GM18870 (cell line): Measurements from ENCODE around the gene CD300C.
"Not testable (repeated sequence)": the region's sequence is repeated elsewhere in the genome, so short reads cannot be mapped to it uniquely, and the experiment has no call there.

Source experiments
- ATAC-seq: cut with Tn5 transposase; IDR thresholded peaks from one replicate; pipeline ENCODE4 v1.9.1; 2021; ENCODE audit warnings: moderate library complexity; ENCODE audit not compliant: unreplicated experiment

The CD300C gene

DNA sequence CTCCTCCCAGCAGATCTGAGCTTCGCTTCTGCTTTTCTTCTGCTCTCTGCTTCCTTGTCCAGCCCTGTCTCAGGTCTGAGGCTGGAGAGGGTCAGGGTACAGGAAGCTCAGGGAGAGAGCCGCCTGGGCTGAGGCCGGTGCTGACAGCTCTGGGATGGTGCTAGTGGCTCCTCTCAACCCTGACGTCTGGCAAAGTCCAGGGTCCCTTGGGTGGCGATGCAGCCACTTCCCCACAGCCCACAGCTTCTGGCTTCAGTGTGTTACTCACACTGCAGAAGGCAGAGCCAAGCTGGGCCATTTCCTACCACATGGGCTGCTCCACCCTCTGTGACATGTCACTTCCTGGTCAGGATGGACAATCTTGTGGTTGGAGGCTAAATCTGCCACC is at the start of gene CD300C:
Gene CD300C (minus strand): TSS at position 273 of the 388 bp plus-strand sequence. CDS start 333 bp downstream, outside the sequence.
- ATAC-seq: no peak

DNA sequence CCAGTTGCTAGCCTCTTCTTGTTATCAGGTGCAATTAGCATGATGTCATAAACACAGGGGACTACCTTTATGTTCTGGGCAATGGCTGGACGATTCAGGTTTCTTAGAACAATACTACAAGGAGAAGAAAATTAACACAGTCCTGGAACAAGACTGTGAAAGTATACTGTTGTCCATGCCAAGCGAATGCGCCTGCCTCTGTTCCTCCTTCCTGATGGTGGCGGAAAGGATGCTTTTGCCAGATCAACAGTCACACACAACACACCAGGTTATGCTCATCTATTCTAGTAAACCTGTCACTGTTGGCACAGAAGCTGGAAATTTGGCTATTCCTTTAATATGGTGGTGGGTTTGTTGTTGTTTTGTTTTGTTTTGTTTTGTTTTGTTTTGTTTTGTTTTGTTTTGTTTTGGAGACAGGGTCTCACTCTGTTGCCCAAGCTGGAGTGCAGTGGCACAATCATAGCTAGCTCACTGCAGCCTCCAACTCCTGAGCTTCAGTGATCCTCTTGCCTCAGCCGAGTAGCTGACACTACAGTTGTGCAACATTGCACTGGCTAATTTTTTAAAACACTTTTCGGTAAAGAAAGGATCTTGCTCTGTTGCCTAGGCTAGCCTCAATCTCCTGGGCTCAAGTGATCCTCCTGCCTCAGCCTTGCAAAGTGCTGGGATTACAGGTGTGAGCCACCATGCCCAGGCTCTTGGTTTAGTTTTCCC is 49.3 kb upstream of the CD300C start:
- no peak for ATAC-seq

DNA sequence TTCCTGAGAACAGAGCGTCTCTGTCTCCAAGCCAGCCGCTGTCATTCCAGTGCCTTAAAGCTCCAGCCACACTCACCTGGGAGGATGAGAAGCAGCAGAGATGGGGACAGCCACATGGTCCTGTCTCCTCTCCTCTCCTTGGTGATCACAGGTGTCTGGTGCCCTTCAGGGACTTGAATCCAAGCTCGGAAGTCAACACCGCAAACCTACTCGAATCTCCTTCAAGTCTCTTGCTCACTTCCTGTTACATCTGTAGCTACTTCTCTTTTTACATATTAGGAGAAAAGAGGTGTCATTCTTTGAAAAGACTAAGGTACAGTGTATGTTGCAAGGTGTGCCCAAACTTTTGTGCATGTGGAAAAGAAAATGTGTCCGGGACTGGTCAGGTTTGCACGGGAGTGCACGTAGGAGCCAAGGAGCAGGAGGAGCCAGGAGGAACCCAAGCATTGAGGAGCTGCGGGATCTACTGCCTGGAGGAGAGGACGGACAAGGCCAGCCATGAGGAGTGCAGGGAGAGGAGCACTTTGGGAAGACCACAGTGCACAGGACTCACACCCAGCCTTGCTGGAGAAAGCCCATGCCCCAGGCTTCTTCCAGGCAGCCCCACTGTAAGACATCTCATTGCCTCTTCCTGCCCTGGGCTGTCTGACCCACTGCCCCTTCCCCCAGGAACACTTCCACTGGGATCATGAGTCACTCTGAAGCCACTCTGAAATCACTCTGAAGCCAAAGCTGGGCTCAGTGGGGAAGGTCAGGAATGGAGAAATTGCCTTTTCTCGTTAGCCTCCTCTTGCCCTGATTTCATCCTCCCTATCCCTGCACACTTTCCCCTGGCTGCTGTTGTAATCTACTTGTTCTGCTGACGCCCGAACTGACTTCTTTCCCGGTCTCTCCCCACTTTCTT is 46.4 kb upstream of the CD300C start, which contains the start of gene CD300LD:
Gene CD300LD (minus strand): TSS at position 197 of the 904 bp plus-strand sequence. CDS start 81 bp downstream, at position 116.
- ATAC-seq: no peak

DNA sequence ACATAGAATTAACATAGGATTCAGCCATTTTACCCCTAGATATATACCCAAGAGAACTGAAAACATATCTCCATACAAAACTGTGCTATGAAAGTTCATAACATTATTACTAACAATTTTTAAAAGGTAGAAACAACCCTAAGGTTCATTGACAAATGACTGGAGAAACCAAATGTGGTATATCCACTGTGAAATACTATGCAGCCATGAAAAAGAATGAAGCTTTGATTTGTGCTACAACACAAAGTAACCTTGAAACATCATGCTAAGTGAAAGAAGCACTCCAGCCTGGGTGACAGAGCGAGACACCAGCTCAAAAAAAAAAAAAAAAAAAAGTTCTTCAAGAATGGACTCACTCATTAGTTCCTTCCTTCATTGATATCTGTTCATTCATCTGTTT is 45.6 kb upstream of the CD300C start:
- no peak for ATAC-seq

DNA sequence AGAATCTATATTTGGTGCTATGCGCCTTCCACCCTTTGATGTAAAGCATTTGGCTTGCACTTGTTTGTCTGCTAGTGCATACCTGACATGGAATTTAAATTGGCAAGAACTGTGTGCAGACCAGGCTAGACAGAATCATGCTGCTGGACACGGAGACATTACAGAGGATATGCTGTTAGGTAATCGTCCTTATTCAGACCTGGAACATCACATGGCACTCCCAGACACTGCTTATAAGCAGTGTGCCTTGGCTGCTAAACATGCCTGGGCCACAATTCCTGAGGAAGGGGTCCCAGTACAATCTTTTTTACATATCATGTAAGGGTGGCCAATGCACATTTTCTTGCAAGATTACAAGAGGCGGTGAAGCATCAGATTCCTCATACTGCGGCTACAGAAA is 39.8 kb upstream of the CD300C start:
- no peak for ATAC-seq

DNA sequence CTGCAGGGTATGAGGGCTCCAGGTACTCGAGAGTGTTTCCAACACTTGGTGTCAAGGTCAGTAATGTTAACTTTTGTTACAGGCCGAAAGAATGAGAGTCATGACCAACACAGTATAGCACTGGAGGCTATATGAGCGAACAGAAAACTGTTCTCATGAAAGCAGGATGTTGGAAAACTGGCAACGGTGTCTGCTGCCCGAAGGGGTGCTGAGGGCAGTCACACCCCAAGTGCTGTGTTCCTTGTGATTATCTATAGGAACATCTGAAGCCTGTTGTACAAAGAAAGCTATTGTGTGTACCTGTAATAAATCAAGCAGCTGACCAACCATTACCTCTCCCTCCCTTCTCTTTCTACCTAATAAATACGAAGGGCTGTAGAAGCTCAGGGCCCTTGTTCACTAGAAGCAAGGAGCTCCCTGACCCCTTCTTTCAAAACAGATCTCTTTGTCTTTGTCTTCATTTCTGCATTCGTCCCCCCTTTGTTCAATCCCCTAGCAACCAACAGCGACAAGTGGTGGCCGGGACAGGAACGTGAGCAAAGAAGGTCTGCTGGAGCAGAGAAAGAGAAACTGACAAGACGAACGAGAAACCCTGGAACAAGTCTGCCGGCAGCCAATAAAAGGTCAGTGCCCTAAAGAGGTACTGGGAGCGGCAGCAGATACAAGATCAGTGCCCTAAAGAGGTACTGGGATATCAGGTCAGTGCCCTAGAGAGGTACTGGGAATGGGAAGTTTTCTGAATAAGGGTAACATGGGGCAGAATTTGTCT is 38.6 kb upstream of the CD300C start:
- no peak for ATAC-seq

DNA sequence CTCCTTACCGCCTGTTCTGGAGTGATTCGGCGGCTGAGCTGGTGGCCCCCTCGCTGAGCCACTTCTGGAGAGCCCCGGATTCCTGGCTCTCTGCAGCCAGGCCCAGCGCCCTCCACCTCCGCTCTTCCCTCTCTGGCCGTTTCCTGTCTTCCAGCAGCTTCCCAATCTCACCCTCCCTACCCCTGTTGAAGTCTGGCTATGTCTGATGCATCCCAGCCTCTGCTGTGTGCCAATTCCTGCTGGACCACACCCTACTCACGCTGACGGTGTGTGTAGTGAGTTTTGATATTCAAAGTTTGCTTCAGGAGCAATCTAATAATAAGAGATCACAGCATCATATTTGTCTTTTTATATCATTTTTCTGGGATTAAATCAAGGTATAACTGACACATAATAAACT is 36.7 kb upstream of the CD300C start:
- ATAC-seq: no peak

DNA sequence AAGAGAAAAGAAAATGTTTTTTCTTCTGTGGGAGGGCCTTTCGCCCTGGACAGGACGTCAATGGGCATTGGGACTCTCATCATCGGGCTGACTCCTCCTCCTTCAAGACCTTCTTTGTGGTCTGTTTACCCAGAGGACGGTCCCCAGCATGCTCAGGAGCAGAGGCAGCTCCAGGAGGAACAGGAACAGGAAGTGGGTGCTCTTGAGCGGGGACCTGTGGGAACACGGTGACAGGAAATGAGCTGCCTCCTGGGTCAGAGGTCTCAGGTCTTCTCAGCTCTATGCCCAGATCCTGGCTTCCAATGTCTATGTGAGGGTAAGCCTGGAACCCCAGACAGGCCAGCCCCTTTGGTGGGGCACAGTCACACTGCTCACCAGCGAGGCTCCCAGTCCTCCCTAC is 34.0 kb upstream of the CD300C start:
- ATAC-seq: no peak

DNA sequence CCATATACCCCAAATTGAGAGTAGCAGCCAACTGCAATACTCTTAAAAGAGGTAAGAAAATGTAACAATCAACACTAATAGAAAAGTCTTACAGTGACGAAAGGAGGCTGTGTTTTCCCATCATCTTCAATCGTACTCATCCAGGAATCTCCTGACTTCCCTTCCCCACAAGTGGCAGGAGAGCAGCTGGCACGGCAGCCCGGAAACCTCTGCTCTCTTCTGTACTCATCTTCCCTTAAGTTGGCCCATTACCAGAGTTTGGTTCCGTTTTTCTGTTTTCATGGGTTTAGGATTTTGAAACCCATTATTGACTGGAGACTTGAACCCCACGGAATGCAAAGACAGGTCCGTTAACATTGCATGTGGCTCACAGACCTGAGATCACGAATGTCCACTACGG is 33.1 kb upstream of the CD300C start:
- ATAC-seq: no peak

DNA sequence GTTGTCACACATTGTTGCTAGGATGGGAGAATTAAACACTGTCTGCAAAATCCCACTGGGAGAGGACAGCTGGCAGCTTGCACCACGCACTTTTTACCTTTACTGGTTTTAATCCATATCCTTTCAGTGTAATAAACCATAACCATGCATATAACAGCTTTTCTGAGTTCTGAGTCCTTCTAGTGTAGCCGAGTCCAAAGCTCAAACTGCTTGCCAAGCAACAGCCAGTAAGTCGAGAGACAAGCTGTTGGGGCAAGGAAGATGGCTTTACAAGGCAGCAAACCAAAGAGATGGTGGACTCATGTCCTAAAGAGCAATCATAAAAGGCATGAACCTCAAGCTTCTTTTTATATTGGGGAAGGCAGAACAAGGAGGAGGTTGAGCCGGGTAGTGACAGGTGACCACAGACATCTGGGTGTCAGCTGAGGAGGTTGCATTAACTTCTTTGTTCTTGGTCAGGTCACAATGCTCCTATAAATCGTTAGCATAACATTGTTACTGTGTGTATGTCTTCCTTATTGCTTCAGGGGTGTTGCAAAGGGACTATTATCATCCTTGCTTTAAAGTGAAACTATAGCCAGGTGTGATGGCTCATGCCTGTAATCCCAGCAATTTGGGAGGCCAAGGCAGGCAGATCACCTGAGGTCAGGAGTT is 28.7 kb upstream of the CD300C start:
- ATAC-seq: no peak

DNA sequence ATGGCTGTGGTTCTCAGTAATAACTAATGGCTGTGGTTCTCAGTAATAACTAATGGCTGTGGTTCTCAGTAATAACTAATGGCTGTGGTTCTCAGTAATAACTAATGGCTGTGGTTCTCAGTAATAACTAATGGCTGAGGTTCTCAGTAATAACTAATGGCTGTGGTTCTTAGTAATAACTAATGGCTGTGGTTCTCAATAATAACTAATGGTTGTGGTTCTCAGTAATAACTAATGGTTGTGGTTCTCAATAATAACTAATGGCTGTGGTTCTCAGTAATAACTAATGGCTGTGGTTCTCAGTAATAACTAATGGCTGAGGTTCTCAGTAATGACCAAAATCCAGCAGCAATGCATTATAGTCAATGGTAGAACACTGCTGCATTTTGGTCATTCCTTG is 27.7 kb upstream of the CD300C start:
- ATAC-seq: not testable (repeated sequence)

DNA sequence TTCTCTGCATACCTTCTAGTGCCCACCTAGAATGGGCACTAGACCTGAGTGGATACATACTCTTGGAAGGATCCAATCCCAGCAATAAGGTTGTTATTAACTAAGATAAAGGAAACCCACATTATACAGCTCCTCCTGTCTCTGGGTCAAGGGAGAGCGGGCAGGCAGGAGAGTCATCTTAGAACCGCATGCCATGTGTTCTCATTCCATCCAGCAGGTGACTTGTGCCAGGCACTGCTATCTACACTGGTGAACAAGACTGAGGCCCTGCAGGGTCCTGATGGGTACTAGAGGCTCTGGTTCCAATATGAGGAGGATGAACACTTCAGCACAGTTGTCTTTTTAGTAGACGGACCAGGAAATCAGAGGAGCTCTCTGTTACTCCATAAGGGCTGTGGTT is 27.3 kb upstream of the CD300C start:
- ATAC-seq: no peak

DNA sequence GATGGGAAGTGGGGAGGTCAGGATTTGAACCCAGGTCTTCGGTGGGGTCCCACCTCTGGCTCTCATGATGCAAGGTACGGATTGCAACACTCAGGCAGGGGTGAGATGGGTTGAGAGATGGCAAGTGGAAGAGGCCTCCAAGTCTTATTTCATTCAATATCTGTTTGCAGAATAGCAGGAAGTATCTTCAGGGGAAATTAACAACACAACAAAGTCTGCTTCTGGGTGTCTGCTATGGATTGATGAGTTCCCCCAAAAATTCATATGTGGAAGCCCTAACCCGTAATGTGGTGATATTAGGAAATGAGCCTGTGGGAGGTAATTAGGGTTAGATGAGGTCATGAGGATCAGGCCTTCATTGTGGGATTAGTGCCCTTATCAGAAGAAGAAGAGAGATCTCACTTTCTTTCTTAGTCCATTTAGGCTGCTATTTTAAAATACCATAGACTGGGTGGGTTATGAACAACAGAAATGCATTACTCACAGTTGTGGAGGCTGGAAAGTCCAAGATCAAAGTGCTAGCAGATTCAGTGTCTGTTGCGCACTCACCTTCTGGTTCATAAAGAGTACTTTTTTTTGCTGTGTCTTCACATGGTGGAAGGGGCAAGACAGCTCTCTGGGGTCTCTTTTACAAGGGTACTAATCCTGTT is 25.8 kb upstream of the CD300C start:
- ATAC-seq: no peak

DNA sequence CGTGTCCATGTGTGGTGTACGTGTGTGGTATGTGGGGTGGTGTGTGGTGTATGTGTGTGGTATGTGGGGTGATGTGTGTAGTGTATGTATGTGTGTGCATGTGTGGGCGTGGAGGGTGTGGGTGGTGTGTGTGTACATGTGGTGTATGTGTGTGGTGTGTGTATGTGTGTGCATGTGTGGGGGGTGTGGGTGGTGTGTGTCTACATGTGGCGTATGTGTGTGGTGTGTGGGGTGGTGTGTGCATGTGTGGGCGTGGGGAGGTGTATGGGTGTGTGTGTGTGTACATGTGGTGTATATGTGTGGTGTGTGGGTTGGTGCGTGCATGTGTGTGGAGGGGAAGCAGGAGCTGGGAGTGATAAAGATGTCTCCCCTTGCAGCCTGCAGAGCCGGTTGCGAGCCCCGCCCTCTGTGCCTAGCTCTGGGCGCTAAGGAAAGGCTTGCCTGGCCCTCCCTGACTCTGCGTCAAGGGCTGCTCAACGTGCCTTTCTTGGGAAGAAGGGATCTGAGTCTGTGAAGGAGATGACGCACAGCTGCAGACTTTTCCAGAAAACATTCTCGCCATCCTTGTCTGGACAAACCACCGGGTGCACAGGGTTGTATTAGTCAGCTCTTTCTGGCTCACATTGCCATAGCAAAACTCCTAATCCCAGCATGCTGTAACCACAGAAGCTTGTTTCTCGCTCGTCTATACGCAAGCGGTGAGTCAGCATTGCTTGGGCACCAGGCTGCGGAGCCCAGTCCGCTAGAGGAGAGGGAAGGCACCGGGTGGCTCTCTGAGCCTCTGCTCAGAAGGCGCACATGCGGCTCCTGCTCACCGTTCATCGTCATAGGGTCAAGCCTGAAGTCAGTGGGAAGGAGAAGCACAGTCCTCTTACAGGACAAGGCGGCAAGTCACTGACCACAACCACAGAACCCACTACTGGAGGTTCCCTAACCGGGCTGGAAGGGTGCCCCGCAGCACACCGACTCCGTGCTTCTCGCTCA is 23.4 kb upstream of the CD300C start:
- ATAC-seq: no peak

DNA sequence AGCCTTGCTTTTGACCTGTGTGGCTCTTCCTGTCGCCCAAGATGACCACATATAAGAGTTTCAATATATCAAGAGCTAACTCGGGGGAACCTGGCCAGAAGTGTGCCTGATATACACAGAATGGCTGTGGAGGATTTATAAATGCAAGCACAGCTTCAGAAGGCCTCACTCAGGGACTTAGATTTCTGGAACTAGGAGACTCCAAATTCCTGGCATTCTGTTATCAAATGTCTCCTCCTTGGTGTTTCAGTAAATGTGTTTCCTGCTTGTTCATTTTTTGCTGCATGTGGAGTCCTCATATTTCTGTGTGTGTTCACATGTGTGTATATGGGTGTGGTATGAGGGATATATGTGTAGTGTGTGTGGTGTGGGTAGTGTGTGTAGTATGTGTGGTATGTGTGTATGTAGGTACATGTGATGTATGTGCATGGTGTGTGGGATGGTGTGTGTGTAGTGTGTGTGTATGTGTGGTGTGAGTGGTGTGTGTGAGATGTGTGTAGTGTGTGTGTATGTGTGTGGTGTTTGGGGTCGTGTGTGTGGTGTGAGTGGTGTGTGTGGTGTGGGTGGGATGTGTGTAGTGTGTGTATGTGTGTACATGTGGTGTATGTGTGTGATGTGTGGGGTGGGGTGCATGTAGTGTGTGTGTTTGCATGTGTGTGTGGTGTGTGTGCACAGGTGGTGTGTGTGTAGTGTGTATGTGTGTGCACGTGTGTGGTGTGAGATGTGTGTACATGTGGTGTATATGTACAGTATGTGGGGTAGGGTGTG is 22.4 kb upstream of the CD300C start:
- no peak for ATAC-seq

DNA sequence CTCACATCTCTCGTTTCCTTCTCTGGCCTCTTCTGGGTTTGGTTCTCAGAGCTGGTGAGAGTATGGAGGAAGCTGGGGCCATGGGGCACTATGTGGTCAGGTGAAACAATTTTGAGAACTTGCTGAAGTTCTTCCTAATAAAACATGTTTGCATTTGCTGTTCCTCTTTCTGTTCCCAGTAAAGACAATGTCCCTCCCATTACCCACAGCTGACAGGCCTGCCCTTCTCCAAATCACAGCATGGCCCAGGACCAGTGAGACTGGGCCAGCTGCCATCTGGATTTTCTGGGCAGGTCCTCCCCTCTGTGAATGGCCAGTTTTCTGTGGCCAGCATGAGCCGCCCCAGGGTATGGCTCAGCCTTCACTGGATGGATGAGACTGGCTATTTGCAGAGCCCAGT is 21.5 kb upstream of the CD300C start, which contains the start of gene CD300H:
Gene CD300H (minus strand): TSS at position 113 of the 400 bp plus-strand sequence.
- no peak for ATAC-seq

DNA sequence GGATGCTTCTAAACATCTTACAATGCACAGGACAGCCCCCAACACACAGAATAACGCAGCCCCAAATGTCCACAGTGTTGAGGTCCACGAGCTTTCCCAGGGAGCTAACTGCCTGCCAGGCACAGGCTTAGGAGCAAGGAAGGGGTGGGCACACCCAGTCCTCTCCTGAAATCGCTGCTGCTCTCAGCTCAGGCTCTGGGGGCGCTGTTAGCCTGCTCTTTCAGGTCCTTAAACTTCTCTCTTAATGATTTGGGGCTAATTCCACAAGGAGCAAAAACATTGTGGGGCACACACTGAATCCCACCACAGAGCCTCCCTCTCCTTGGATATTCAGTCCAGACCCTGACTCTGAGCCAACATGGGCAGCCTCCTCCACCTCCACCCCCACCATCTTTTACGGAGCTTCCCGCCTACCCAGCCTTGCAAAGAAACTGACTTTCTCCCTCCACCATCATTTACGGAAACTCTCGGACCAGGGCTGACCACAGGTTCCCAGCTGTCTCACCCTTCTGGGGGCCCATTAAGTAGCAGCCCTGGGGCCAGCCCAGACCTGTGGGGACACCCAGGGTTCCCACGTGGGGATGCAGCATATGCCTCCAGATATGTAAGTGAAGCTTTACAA is 20.3 kb upstream of the CD300C start:
- ATAC-seq: no peak

DNA sequence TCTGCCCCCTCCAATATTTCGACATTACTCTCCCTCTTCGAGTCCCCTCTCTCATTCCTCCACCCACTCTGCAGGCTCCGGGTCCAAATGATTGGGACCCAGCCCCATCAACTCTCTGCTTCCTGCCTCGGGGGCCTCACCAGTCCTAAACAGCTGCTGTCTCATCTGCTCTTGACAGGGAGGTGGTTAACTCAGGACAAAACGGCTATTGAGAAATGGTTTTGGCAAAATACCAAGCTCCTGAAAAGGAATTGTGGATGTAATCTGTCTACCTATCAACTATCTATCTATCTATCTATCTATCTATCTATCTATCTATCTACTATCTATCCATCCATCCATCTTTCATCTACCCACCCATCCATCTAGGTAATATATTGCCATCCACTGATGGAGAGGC is 19.2 kb upstream of the CD300C start:
- no peak for ATAC-seq
